Endothelial cell of umbilical vein (primary cell): ENCODE data around the gene GRK5. TPM values are rescaled to one million over a fixed set of nuclear protein-coding genes. Genes with fewer than 3 reads are reported as not detected.

ENCODE experiments used
- BruUV-seq: library from RNA; stranded (reverse); fragments of 400-500 nt; replicated peaks from 2 replicates; lab custom pipeline; 2021; lab: Mats Ljungman, UMichigan
- CTCF ChIA-PET: fragments of 300-600, 350-600 bp; sonication (Branson Sonifier 250); formaldehyde crosslinking; loops from one replicate; lab custom pipeline; 2021; ENCODE audit warnings: antibody characterized with exemption, inconsistent platforms; lab: Charles Lee
- POLR2A ChIA-PET: fragments of 300-600, 350-600 bp; sonication (Branson Sonifier 250); formaldehyde crosslinking; loops from one replicate; lab custom pipeline; 2021; ENCODE audit warnings: antibody characterized with exemption, inconsistent platforms; lab: Charles Lee
- DNase-seq: peaks from one replicate; pipeline ENCODE4 v3.0.0-alpha.2; 2011; ENCODE audit warnings: low read depth, low spot score
- FAIRE-seq: peaks from 2 replicates; lab custom pipeline; 2011; peaks lifted over from hg19 to GRCh38; lab: Jason Lieb, UNC
- H2AFZ ChIP-seq: 2 replicates; pipeline ENCODE4 v1.6.0; 2012; ENCODE audit warnings: low read depth, low read length, control low read depth, inconsistent platforms
- H3K27ac ChIP-seq: 2 replicates; pipeline ENCODE4 v1.5.1; 2011; ENCODE audit warnings: low read depth, mild to moderate bottlenecking, control low read depth, low read length, moderate library complexity; ENCODE audit not compliant: insufficient read depth
- H3K27me3 ChIP-seq, 2 experiments: 2 replicates each; pipeline versions ENCODE4 v1.6.0 to v1.6.1; 2011; ENCODE audit warnings: low read length in 2 of 2, mixed read lengths in 1 of 2; ENCODE audit not compliant: control insufficient read depth in 2 of 2, insufficient read depth in 2 of 2
- H3K36me3 ChIP-seq, 2 experiments: 2 replicates in 1 of 2; 3 replicates in 1 of 2; pipeline ENCODE4 v1.5.1; 2011; ENCODE audit warnings: low read length in 2 of 2, mild to moderate bottlenecking in 1 of 2, moderate library complexity in 1 of 2; ENCODE audit not compliant: control insufficient read depth in 2 of 2, insufficient read depth in 2 of 2; ENCODE audit errors: extremely low read depth in 1 of 2
- H3K4me1 ChIP-seq: 3 replicates; pipeline ENCODE4 v1.5.1; 2011; ENCODE audit warnings: mild to moderate bottlenecking, low read length; ENCODE audit not compliant: control insufficient read depth, insufficient read depth; ENCODE audit errors: extremely low read depth
- H3K4me2 ChIP-seq: 2 replicates; pipeline ENCODE4 v1.6.1; 2011; ENCODE audit warnings: low read length, control low read depth, mixed read lengths; ENCODE audit not compliant: insufficient read depth
- H3K4me3 ChIP-seq, 3 experiments: fragments of 200-600 bp in 1 of 3; sonication (generic), shearing (Covaris generic) in 1 of 3; replicated peaks in 1 of 3; 2 replicates each; pipeline ENCODE4 v1.5.1; 2011 to 2016; ENCODE audit warnings: control low read depth in 3 of 3, low read length in 3 of 3, mild to moderate bottlenecking in 2 of 3, inconsistent platforms in 1 of 3, low read depth in 1 of 3, moderate library complexity in 1 of 3; ENCODE audit not compliant: insufficient read depth in 1 of 3
- H3K79me2 ChIP-seq: 2 replicates; pipeline ENCODE4 v1.6.0; 2012; ENCODE audit warnings: low read length, inconsistent platforms; ENCODE audit not compliant: control insufficient read depth, insufficient read depth
- H3K9ac ChIP-seq: replicated peaks from 2 replicates; pipeline ENCODE3; 2011; ENCODE audit warnings: low read length, control low read depth; ENCODE audit not compliant: insufficient read depth; ENCODE audit errors: extremely low read depth
- H3K9me1 ChIP-seq: replicated peaks from 3 replicates; pipeline ENCODE4 v1.6.0; 2011; ENCODE audit warnings: mild to moderate bottlenecking, low read length; ENCODE audit not compliant: control insufficient read depth, insufficient read depth; ENCODE audit errors: extremely low read depth
- H3K9me3 ChIP-seq: replicated peaks from 2 replicates; pipeline ENCODE4 v1.5.1; 2012; ENCODE audit warnings: low read length, inconsistent platforms; ENCODE audit not compliant: control insufficient read depth, insufficient read depth
- H4K20me1 ChIP-seq: replicated peaks from 2 replicates; pipeline ENCODE3; 2011; ENCODE audit warnings: mild to moderate bottlenecking, low read length; ENCODE audit not compliant: control insufficient read depth, insufficient read depth; ENCODE audit errors: extremely low read depth
- EZH2 ChIP-seq: IDR thresholded peaks from 2 replicates; pipeline ENCODE4 v1.6.1; 2012; ENCODE audit warnings: borderline replicate concordance, low read depth, mild to moderate bottlenecking, moderate library complexity, low read length, inconsistent platforms; ENCODE audit not compliant: severe bottlenecking
- FOS ChIP-seq: IDR thresholded peaks from 2 replicates; pipeline ENCODE4 v1.6.1; 2011; ENCODE audit warnings: mild to moderate bottlenecking, low read length, moderate library complexity, borderline replicate concordance; ENCODE audit not compliant: insufficient read depth
- GATA2 ChIP-seq: IDR thresholded peaks from 2 replicates; pipeline ENCODE4 v1.7.0; 2011; ENCODE audit warnings: low read depth, mild to moderate bottlenecking, moderate library complexity, mixed read lengths, low read length; ENCODE audit not compliant: insufficient read length, insufficient read depth
- JUN ChIP-seq: IDR thresholded peaks from 2 replicates; pipeline ENCODE4 v1.6.1; 2011; ENCODE audit warnings: borderline replicate concordance, low read depth; ENCODE audit not compliant: insufficient read length, insufficient read depth
- MYC ChIP-seq: IDR thresholded peaks from one replicate; pipeline ENCODE4 v1.6.1; 2011; ENCODE audit warnings: mild to moderate bottlenecking, low read depth, low read length
- POLR2A ChIP-seq: IDR thresholded peaks from 2 replicates; pipeline ENCODE4 v1.6.1; 2012; ENCODE audit warnings: low read depth, mild to moderate bottlenecking, control low read depth, low read length
- POLR2AphosphoS5 ChIP-seq: IDR thresholded peaks from 2 replicates; pipeline ENCODE4 v1.6.1; 2012; ENCODE audit warnings: low read depth, mild to moderate bottlenecking, control low read depth, low read length, moderate library complexity; ENCODE audit not compliant: insufficient read depth
- dilution Hi-C: fragments of 300-500 bp; cut with MboI; formaldehyde crosslinking; loops from one replicate; pipeline ENCODE4 v1.15.0; 2019; ENCODE audit warnings: low sequenced_read_pairs; ENCODE audit not compliant: extremely low pct_ligation_motif_present
- intact Hi-C: fragments of 100-400 bp; cut with micrococcal nuclease; formaldehyde crosslinking; loops from one replicate; pipeline ENCODE4 v1.10.0; 2022
- polyA plus RNA-seq, 4 experiments: library from polyadenylated mRNA; depleted of rRNA in 3 of 4; stranded (reverse) in 3 of 4; unstranded in 1 of 4; fragments of >200 nt; gene quantifications; 2 replicates each; pipeline versions ENCODE4 v1.2.1 to v1.2.3, GENCODE V29; 2011 to 2012; ENCODE audit warnings: missing spikeins in 1 of 4
- total RNA-seq: library from RNA; stranded (reverse); gene quantifications from 2 replicates; pipeline ENCODE4 v1.2.3, GENCODE V29; 2021
- TF ChIP-seq, protein P1 (sequence below): IDR thresholded peaks from 2 replicates; pipeline ENCODE4 v1.6.1; 2011; ENCODE audit not compliant: insufficient read depth, insufficient read length
- TF ChIP-seq, protein P2 (sequence below), 2 donors: IDR thresholded peaks; 1 replicate in 1 of 2; 2 replicates in 1 of 2; pipeline ENCODE4 v1.5.1; 2011; ENCODE audit warnings: low read length in 2 of 2, mild to moderate bottlenecking in 2 of 2, moderate library complexity in 2 of 2, control low read depth in 1 of 2, inconsistent platforms in 1 of 2, low read depth in 1 of 2; ENCODE audit not compliant: insufficient read depth in 1 of 2; ENCODE audit errors: extremely low read depth in 1 of 2

GRK5 gene
- total and polyA plus RNA-seq, 2 donors (not counting 3 experiments of a cell fraction or from before 2014, with no cell fraction given), result 13.1 to 29.5 TPM

DNA sequence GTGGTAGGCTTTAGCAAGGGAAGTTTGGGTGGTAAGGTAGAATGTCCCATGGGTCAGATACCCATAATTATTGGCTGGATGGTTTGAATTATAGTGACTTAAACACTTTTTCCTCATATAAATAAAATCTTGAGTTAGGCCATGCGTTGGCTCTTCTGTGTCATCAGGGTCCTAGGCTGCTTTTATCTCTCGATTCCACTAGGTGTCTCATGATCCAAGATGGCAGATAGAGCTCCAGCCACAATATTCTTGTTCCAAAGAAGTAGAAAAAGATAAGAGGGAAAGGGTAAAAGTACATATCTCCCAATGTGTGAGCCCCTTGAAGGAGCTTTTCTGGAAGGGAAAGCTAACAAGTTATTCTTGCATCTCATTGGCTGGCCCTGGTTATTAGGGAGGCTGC lies 144.7 kb downstream of the GRK5 start:
- no peak for FAIRE-seq
- no peak for TF ChIP-seq GATA2
- TF ChIP-seq JUN, result no peak
- no peak for TF ChIP-seq FOS
- TF ChIP-seq, protein P1, sequence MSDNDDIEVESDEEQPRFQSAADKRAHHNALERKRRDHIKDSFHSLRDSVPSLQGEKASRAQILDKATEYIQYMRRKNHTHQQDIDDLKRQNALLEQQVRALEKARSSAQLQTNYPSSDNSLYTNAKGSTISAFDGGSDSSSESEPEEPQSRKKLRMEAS, result no peak
- TF ChIP-seq, protein P2, sequence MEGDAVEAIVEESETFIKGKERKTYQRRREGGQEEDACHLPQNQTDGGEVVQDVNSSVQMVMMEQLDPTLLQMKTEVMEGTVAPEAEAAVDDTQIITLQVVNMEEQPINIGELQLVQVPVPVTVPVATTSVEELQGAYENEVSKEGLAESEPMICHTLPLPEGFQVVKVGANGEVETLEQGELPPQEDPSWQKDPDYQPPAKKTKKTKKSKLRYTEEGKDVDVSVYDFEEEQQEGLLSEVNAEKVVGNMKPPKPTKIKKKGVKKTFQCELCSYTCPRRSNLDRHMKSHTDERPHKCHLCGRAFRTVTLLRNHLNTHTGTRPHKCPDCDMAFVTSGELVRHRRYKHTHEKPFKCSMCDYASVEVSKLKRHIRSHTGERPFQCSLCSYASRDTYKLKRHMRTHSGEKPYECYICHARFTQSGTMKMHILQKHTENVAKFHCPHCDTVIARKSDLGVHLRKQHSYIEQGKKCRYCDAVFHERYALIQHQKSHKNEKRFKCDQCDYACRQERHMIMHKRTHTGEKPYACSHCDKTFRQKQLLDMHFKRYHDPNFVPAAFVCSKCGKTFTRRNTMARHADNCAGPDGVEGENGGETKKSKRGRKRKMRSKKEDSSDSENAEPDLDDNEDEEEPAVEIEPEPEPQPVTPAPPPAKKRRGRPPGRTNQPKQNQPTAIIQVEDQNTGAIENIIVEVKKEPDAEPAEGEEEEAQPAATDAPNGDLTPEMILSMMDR (IDR thresholded peaks at IDR 0.05; ENCODE audit: extremely low read depth in 1 of 2, insufficient read depth in 1 of 2, low read depth in 1 of 2, low read length in 2 of 2), result no peak
- TF ChIP-seq EZH2, result no peak
- TF ChIP-seq POLR2A, result no peak
- TF ChIP-seq MYC, result no peak
- no peak for TF ChIP-seq POLR2AphosphoS5
- no peaks in the 10 kb centered on the region for H3K79me2 ChIP-seq

More for the DNA sequence above, 144.7 kb downstream of the GRK5 start:
- dilution Hi-C loops (no loop called here), intact Hi-C loops (no loop called here)
- Histone ChIP-seq H3K9ac (no peak overlapping the region), H3K4me2 (no peak overlapping the region), H3K4me3 (no peak overlapping the region), H4K20me1 (no peaks in the 10 kb centered on the region), H3K27me3 (no peaks in the 10 kb centered on the region), H3K4me1 (no peaks in the 10 kb centered on the region), H3K9me3 (no peaks in the 10 kb centered on the region), H3K9me1 (no peaks in the 10 kb centered on the region), H3K36me3 (no peaks in the 10 kb centered on the region), H2AFZ (no peak overlapping the region), H3K27ac (no peak overlapping the region)
- DNase-seq, result no peak
- BruUV-seq, result no TSS peak
- ChIA-PET POLR2A (no interaction called here), CTCF (interaction anchor here (1.0 to 1.4 kb wide), 3 partner anchors 14 to 44 kb away, joined by 3 to 6 read pairs (median 3); no protein-coding TSS in a partner anchor)
